Measurements from ENCODE around the gene ATRIP.

DNA sequence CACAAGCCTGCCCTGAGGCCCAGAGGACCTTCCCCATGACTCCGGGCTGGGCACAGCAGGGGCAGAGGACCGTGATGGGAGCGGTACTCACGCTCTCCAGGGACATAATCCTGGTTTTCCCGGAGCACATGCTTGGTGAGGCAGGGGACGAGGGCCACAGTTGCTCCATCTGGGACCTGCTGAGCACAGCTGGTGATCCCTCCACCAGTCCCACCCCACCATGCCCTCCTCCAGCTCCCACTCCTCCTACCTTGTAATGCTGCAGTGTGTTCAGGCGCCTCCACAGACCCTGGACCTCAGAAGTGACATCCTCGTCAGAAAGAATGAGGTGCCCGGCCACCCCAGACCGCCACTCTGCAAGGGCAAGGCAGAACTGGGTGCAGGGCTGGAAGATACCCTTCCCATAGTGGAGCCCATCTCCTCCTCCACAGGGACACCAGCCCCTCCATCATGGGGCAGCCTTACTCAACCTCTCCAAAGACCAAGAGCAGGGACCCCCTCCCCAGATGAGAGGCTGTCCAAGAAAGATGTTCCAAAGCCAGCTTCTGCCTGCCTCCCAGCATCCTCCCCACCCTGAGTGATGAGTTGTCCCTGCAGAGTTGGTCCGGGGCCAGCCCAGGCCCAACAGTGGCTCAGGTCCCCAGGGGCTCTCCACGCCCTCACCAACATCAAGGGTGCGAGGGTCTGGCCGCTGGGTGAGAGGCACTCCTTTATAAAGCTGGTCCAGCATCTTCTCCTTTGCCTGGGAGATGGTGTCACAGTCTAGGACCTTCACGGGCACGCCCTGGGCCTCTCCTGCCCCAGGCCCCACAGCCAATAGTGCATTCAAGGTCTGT, 36.1 kb upstream of the ATRIP start:
- TF ChIP-seq, protein P1, sequence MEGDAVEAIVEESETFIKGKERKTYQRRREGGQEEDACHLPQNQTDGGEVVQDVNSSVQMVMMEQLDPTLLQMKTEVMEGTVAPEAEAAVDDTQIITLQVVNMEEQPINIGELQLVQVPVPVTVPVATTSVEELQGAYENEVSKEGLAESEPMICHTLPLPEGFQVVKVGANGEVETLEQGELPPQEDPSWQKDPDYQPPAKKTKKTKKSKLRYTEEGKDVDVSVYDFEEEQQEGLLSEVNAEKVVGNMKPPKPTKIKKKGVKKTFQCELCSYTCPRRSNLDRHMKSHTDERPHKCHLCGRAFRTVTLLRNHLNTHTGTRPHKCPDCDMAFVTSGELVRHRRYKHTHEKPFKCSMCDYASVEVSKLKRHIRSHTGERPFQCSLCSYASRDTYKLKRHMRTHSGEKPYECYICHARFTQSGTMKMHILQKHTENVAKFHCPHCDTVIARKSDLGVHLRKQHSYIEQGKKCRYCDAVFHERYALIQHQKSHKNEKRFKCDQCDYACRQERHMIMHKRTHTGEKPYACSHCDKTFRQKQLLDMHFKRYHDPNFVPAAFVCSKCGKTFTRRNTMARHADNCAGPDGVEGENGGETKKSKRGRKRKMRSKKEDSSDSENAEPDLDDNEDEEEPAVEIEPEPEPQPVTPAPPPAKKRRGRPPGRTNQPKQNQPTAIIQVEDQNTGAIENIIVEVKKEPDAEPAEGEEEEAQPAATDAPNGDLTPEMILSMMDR (IDR thresholded peaks at IDR 0.05), result no peak
- no peak for TF ChIP-seq POLR2A (IDR thresholded peaks at IDR 0.05)
- TF ChIP-seq POLR2AphosphoS5 (IDR thresholded peaks at IDR 0.05), result no peak
- TF ChIP-seq EP300 (IDR thresholded peaks at IDR 0.05), result no peak

All from stomach (tissue), 4 donors.